Aorta (tissue), 5 donors: ENCODE measurements around the gene PLGRKT. TPM values are rescaled to one million over a fixed set of nuclear protein-coding genes. Genes with fewer than 3 reads are reported as not detected.

Experiments
- ATAC-seq: fragments of 200-7000 bp; cut with Tn5 transposase; one replicate; pipeline ENCODE4 v1.9.1; 2022; ENCODE audit warnings: moderate library complexity; ENCODE audit not compliant: low FRiP score
- DNase-seq, 2 donors: peaks; one replicate each; pipeline ENCODE4 v3.0.0-alpha.2; 2020
- H3K27ac ChIP-seq, 2 donors: one replicate each; pipeline ENCODE4 v1.5.1; 2013; ENCODE audit warnings: low read length in 2 of 2, mild to moderate bottlenecking in 2 of 2, moderate library complexity in 2 of 2, control low read depth in 1 of 2, inconsistent platforms in 1 of 2, low read depth in 1 of 2
- H3K27me3 ChIP-seq, 2 donors: one replicate each; pipeline ENCODE4 v1.6.1; 2013; ENCODE audit warnings: control low read depth in 1 of 2, low read length in 1 of 2, mild to moderate bottlenecking in 1 of 2, moderate library complexity in 1 of 2; ENCODE audit not compliant: insufficient read depth in 2 of 2, control insufficient read depth in 1 of 2
- H3K36me3 ChIP-seq, 2 donors: one replicate each; pipeline ENCODE4 v1.6.1; 2013; ENCODE audit warnings: control low read depth in 1 of 2, low read length in 1 of 2, mild to moderate bottlenecking in 1 of 2; ENCODE audit not compliant: insufficient read depth in 2 of 2, control insufficient read depth in 1 of 2
- H3K4me1 ChIP-seq, 2 donors: one replicate each; pipeline ENCODE4 v1.6.1; 2013; ENCODE audit warnings: low read length in 2 of 2, control low read depth in 1 of 2, mild to moderate bottlenecking in 1 of 2, moderate library complexity in 1 of 2; ENCODE audit not compliant: insufficient read depth in 2 of 2, control insufficient read depth in 1 of 2
- H3K4me3 ChIP-seq, 2 donors: one replicate each; pipeline ENCODE4 v1.5.1; 2013; ENCODE audit warnings: low read length in 2 of 2, control low read depth in 1 of 2, mild to moderate bottlenecking in 1 of 2
- H3K9me3 ChIP-seq: one replicate; pipeline ENCODE4 v1.6.1; 2013; ENCODE audit warnings: mild to moderate bottlenecking, low read length; ENCODE audit not compliant: control insufficient read depth
- WGBS, 2 donors: extraction: QIAGEN DNeasy Blood & Tissue Kit; methylation state at CpG; one replicate each; pipeline ENCODE4 v1.1.7; 2013; 5-methylcytosine and 5-hydroxymethylcytosine counted together
- intact Hi-C, 2 donors: fragments of 100-400 bp; cut with DNase I; formaldehyde crosslinking; loops; one replicate each; pipeline versions ENCODE4 v1.14.2 to v1.15.0; 2022
- long read RNA-seq, 2 donors: library from polyadenylated mRNA; unstranded; transcript quantifications; one replicate each; pipeline ENCODE4 v2.0.0, GENCODE V29; 2020 to 2021
- polyA plus RNA-seq, 2 donors: library from polyadenylated mRNA; stranded (reverse); fragments of 200-250 nt; gene quantifications; one replicate each; pipeline ENCODE4 v1.2.3, GENCODE V29; 2013
- total RNA-seq, 2 donors: library from RNA; stranded (reverse); fragmentation: NEBNext Ultra II Directional; extraction: Animal tissue kit (Norgen Biotek cat#: 25700); gene quantifications; one replicate each; pipeline ENCODE4 v1.2.1, GENCODE V29; 2021
- donor health status: healthy with polysubstance abuse.
- donor health status: Bipolar disorder and iron deficiency.
- donor health status: DM: no; HTN: no; CAD: no.
- donor health status: DM: no; HTN: no; CAD: no.
- donor health status: DM: yes; HTN: yes; CAD: no.

PLGRKT gene
- total RNA-seq = 10 to 100 TPM in 1 of 2 donors, 1 to 10 TPM in 1; 8.8 to 10.6 TPM
- polyA plus RNA-seq = 10 to 100 TPM; 12.6 to 31.7 TPM
- long read RNA-seq, donor 1, transcript PLGRKT-201 (6 exons, 932 nt) = major isoform, 6 of 10 reads
- long read RNA-seq, donor 1, partial matches to known transcripts = 0 of 10 reads
- long read RNA-seq, donor 1, other reads (novel, unspliced or antisense) = 4 of 10 reads
- long read RNA-seq, donor 2, partial matches to known transcripts = 0 of 6 reads
- long read RNA-seq, donor 2, other reads (novel, unspliced or antisense) = 3 of 6 reads

GRCh38 chr9:5437254-5438216, at the start of gene PLGRKT:
PLGRKT (minus strand) TSS chr9:5437925; CDS start chr9:5431977, 5,948 bp downstream.
- peak; percentile 99 for ATAC-seq

GRCh38 chr9:5486988-5487387, 49.3 kb upstream of the PLGRKT start:
- no peaks in the 10 kb centered on the region for H3K36me3 ChIP-seq
- H3K4me3 ChIP-seq = no peak overlapping the region
- ATAC-seq (no peak), DNase-seq (no peak)
- intact Hi-C loops = no loop called here
- H3K27ac ChIP-seq = no peak overlapping the region
- no peaks in the 10 kb centered on the region for H3K4me1 ChIP-seq
- 84 to 93% methylated on average over 5 of the region's 5 CpGs for WGBS, 2 donors
- no peaks in the 10 kb centered on the region for H3K27me3 ChIP-seq
- H3K9me3 ChIP-seq = peaks cover 2% of the 10 kb centered on the region

More at GRCh38 chr9:5437254-5438216, at the start of gene PLGRKT:
- peak; percentile 97 to 98 for DNase-seq
- intact Hi-C loops = loop anchor here in 1 of 2 donors (5.0 to 10.0 kb wide), 2 partner anchors 150 to 763 kb away; partner anchors contain the start of gene CDC37L1
- H3K27me3 ChIP-seq = no peaks in the 10 kb centered on the region
- H3K4me3 ChIP-seq = peak within 1 kb of the TSS; percentile 30 to 66
- H3K27ac ChIP-seq = peak within 1 kb of the TSS; percentile 1 to 86
- no peaks in the 10 kb centered on the region for H3K4me1 ChIP-seq
- H3K9me3 ChIP-seq = no peaks in the 10 kb centered on the region
- no peaks in the 10 kb centered on the region for H3K36me3 ChIP-seq
- WGBS, 2 donors = 0 to 1% methylated on average over 55 of the region's 55 CpGs

GRCh38 chr9:5485378-5486085, 47.8 kb upstream of the PLGRKT start:
- Histone ChIP-seq H3K4me1 (no peaks in the 10 kb centered on the region), H3K9me3 (peaks cover 2% of the 10 kb centered on the region), H3K27me3 (no peaks in the 10 kb centered on the region), H3K4me3 (no peak overlapping the region), H3K36me3 (no peaks in the 10 kb centered on the region), H3K27ac (no peak overlapping the region)
- intact Hi-C loops = no loop called here
- no peak for DNase-seq
- 90 to 94% methylated on average over 5 of the region's 5 CpGs for WGBS, 2 donors
- no peak for ATAC-seq

GRCh38 chr9:5483306-5483705, 45.6 kb upstream of the PLGRKT start:
- 67 to 98% methylated on average over 2 of the region's 2 CpGs for WGBS, 2 donors
- H3K36me3 ChIP-seq = no peaks in the 10 kb centered on the region
- intact Hi-C loops = no loop called here

GRCh38 chr9:5482194-5482593, 44.5 kb upstream of the PLGRKT start:
- no peaks in the 10 kb centered on the region for H3K36me3 ChIP-seq
- no peaks in the 10 kb centered on the region for H3K27me3 ChIP-seq
- ATAC-seq = no peak
- no peak for DNase-seq
- peaks cover 2% of the 10 kb centered on the region for H3K9me3 ChIP-seq
- intact Hi-C loops = no loop called here
- no peaks in the 10 kb centered on the region for H3K4me1 ChIP-seq
- H3K27ac ChIP-seq = no peak overlapping the region
- no peak overlapping the region for H3K4me3 ChIP-seq
- WGBS, 2 donors = 88 to 95% methylated on average over 8 of the region's 8 CpGs

More at GRCh38 chr9:5483306-5483705, 45.6 kb upstream of the PLGRKT start:
- Histone ChIP-seq H3K9me3 (peaks cover 2% of the 10 kb centered on the region), H3K4me3 (no peak overlapping the region), H3K4me1 (no peaks in the 10 kb centered on the region), H3K27me3 (no peaks in the 10 kb centered on the region), H3K27ac (no peak overlapping the region)
- ATAC-seq (no peak), DNase-seq (no peak)

GRCh38 chr9:5481322-5482040, 43.8 kb upstream of the PLGRKT start:
- no peak for DNase-seq

GRCh38 chr9:5480919-5481318, 43.2 kb upstream of the PLGRKT start:
- intact Hi-C loops = no loop called here
- Histone ChIP-seq H3K36me3 (no peaks in the 10 kb centered on the region), H3K9me3 (peaks cover 2% of the 10 kb centered on the region), H3K27me3 (no peaks in the 10 kb centered on the region), H3K27ac (no peak overlapping the region), H3K4me3 (no peak overlapping the region), H3K4me1 (no peaks in the 10 kb centered on the region)
- ATAC-seq (no peak), DNase-seq (no peak)
- 94 to 98% methylated on average over 4 of the region's 4 CpGs for WGBS, 2 donors

More at GRCh38 chr9:5481322-5482040, 43.8 kb upstream of the PLGRKT start:
- H3K27me3 ChIP-seq = no peaks in the 10 kb centered on the region
- H3K4me1 ChIP-seq = no peaks in the 10 kb centered on the region
- no peak for ATAC-seq
- 92 to 93% methylated on average over 5 of the region's 5 CpGs for WGBS, 2 donors
- intact Hi-C loops = no loop called here
- H3K4me3 ChIP-seq = no peak overlapping the region
- H3K27ac ChIP-seq = no peak overlapping the region
- H3K9me3 ChIP-seq = peaks cover 2% of the 10 kb centered on the region
- no peaks in the 10 kb centered on the region for H3K36me3 ChIP-seq
